Astrocyte (in vitro differentiated cells and primary cell): Measurements from ENCODE around the gene HYI. TPM values are rescaled to one million over a fixed set of nuclear protein-coding genes. Genes with fewer than 3 reads are reported as not detected.

Source experiments
- DNase-seq: peaks from one replicate; pipeline ENCODE4 v3.0.0-alpha.2; 2010; ENCODE audit warnings: low read depth
- FAIRE-seq: peaks from 2 replicates; lab custom pipeline; 2011; peaks lifted over from hg19 to GRCh38; lab: Jason Lieb, UNC
- H2AFZ ChIP-seq: 2 replicates; pipeline ENCODE4 v1.6.0; 2012; ENCODE audit warnings: low read depth, low read length, inconsistent platforms
- H3K27ac ChIP-seq: 2 replicates; pipeline ENCODE4 v1.5.1; 2011; ENCODE audit warnings: low read depth, low read length, inconsistent platforms
- H3K27me3 ChIP-seq: 2 replicates; pipeline ENCODE4 v1.6.0; 2011; ENCODE audit warnings: low read length, inconsistent platforms; ENCODE audit not compliant: insufficient read depth
- H3K36me3 ChIP-seq: 2 replicates; pipeline ENCODE4 v1.5.1; 2011; ENCODE audit warnings: low read length, inconsistent platforms; ENCODE audit not compliant: insufficient read depth
- H3K4me1 ChIP-seq: 2 replicates; pipeline ENCODE4 v1.5.1; 2011; ENCODE audit warnings: low read length, inconsistent platforms; ENCODE audit not compliant: insufficient read depth
- H3K4me2 ChIP-seq: 2 replicates; pipeline ENCODE4 v1.6.0; 2012; ENCODE audit warnings: low read length, inconsistent platforms
- H3K4me3 ChIP-seq: 2 replicates; pipeline ENCODE4 v1.5.1; 2011; ENCODE audit warnings: low read depth, mild to moderate bottlenecking, low read length, inconsistent platforms; ENCODE audit not compliant: insufficient read depth
- H3K79me2 ChIP-seq: 2 replicates; pipeline ENCODE4 v1.6.0; 2012; ENCODE audit warnings: mild to moderate bottlenecking, low read length, inconsistent platforms; ENCODE audit not compliant: insufficient read depth
- H3K9ac ChIP-seq: 2 replicates; pipeline ENCODE4 v1.6.0; 2012; ENCODE audit warnings: mild to moderate bottlenecking, low read length, inconsistent platforms
- H3K9me3 ChIP-seq: 2 replicates; pipeline ENCODE4 v1.5.1; 2012; ENCODE audit warnings: low read depth, mild to moderate bottlenecking, low read length, inconsistent platforms; ENCODE audit not compliant: insufficient read depth
- H4K20me1 ChIP-seq: 2 replicates; pipeline ENCODE4 v1.6.0; 2012; ENCODE audit warnings: low read length, inconsistent platforms; ENCODE audit not compliant: insufficient read depth
- H3K27ac Mint-ChIP-seq: one replicate; pipeline ENCODE4 v1.8.0; 2021; ENCODE audit warnings: mild to moderate bottlenecking, mixed read lengths; ENCODE audit not compliant: unreplicated experiment
- H3K27me3 Mint-ChIP-seq: one replicate; pipeline ENCODE4 v1.8.0; 2021; ENCODE audit warnings: low read depth, mixed read lengths; ENCODE audit not compliant: unreplicated experiment
- H3K36me3 Mint-ChIP-seq: one replicate; pipeline ENCODE4 v1.8.0; 2021; ENCODE audit warnings: low read depth, mixed read lengths; ENCODE audit not compliant: unreplicated experiment
- H3K4me1 Mint-ChIP-seq: one replicate; pipeline ENCODE4 v1.8.0; 2021; ENCODE audit warnings: low read depth, mixed read lengths; ENCODE audit not compliant: unreplicated experiment
- H3K4me3 Mint-ChIP-seq: one replicate; pipeline ENCODE4 v1.8.0; 2021; ENCODE audit warnings: mild to moderate bottlenecking, moderate library complexity, mixed read lengths; ENCODE audit not compliant: unreplicated experiment
- H3K9me3 Mint-ChIP-seq: one replicate; pipeline ENCODE4 v1.8.0; 2021; ENCODE audit warnings: mild to moderate bottlenecking, mixed read lengths; ENCODE audit not compliant: unreplicated experiment
- CTCF ChIP-seq: IDR thresholded peaks from 2 replicates; pipeline ENCODE4 v1.5.1; 2011; ENCODE audit warnings: low read depth, mild to moderate bottlenecking, inconsistent platforms, low read length, moderate library complexity; ENCODE audit not compliant: insufficient read depth
- EZH2 ChIP-seq: IDR thresholded peaks from 2 replicates; pipeline ENCODE4 v1.6.1; 2012; ENCODE audit warnings: mild to moderate bottlenecking, low read length, inconsistent platforms; ENCODE audit not compliant: insufficient read depth
- total RNA-seq: library from RNA; stranded (reverse); gene quantifications from 2 replicates; pipeline ENCODE4 v1.2.1, GENCODE V29; 2021

HYI gene
- total RNA-seq, 1 donor from 2014 or later = 31.0 TPM

GRCh38 chr1:43432171-43432860, 21.4 kb downstream of the HYI start:
- Histone ChIP-seq H3K27ac (no peak overlapping the region), H3K4me3 (no peak overlapping the region), H3K9me3 (no peaks in the 10 kb centered on the region), H3K27me3 (no peaks in the 10 kb centered on the region), H3K36me3 (peaks cover 53% of the 10 kb centered on the region), H3K9ac (no peak overlapping the region), H3K4me1 (no peaks in the 10 kb centered on the region), H3K4me2 (no peak overlapping the region), H4K20me1 (no peaks in the 10 kb centered on the region), H3K79me2 (no peaks in the 10 kb centered on the region), H2AFZ (no peak overlapping the region)
- Mint-ChIP-seq H3K4me1 (peaks cover 19% of the 10 kb centered on the region), H3K9me3 (no peaks in the 10 kb centered on the region), H3K27me3 (no peaks in the 10 kb centered on the region), H3K4me3 (no peak overlapping the region), H3K36me3 (peaks cover 61% of the 10 kb centered on the region), H3K27ac (no peak overlapping the region)
- TF ChIP-seq CTCF (no peak), EZH2 (no peak)
- DNase-seq = no peak
- FAIRE-seq = no peak

- Mint-ChIP-seq H3K27ac (no peak overlapping the region), H3K4me3 (no peak overlapping the region), H3K4me1 (peaks cover 17% of the 10 kb centered on the region), H3K27me3 (no peaks in the 10 kb centered on the region), H3K36me3 (peaks cover 62% of the 10 kb centered on the region), H3K9me3 (no peaks in the 10 kb centered on the region)
- H3K9ac ChIP-seq = no peak overlapping the region
- H3K27me3 ChIP-seq = no peaks in the 10 kb centered on the region
- no peak overlapping the region for H3K4me3 ChIP-seq
- no peak for TF ChIP-seq EZH2
- no peak for TF ChIP-seq CTCF
- H2AFZ ChIP-seq = no peak overlapping the region
- FAIRE-seq = no peak
- no peak overlapping the region for H3K4me2 ChIP-seq
- no peaks in the 10 kb centered on the region for H3K4me1 ChIP-seq
- H3K36me3 ChIP-seq = peaks cover 60% of the 10 kb centered on the region
- H3K9me3 ChIP-seq = no peaks in the 10 kb centered on the region
- H4K20me1 ChIP-seq = no peaks in the 10 kb centered on the region
- H3K27ac ChIP-seq = no peak overlapping the region
- DNase-seq = no peak
- H3K79me2 ChIP-seq = no peaks in the 10 kb centered on the region
Measured at GRCh38 chr1:43431676-43432075, 22.1 kb downstream of the HYI start.

GRCh38 chr1:43430831-43431230, 22.9 kb downstream of the HYI start:
- H3K27ac ChIP-seq = no peak overlapping the region
- FAIRE-seq = no peak
- H4K20me1 ChIP-seq = no peaks in the 10 kb centered on the region

More at GRCh38 chr1:43430831-43431230, 22.9 kb downstream of the HYI start:
- no peak for DNase-seq
- no peaks in the 10 kb centered on the region for H3K4me1 ChIP-seq
- no peaks in the 10 kb centered on the region for H3K79me2 ChIP-seq
- no peaks in the 10 kb centered on the region for H3K27me3 Mint-ChIP-seq
- H3K27ac Mint-ChIP-seq = no peak overlapping the region
- no peak overlapping the region for H3K4me3 ChIP-seq
- no peaks in the 10 kb centered on the region for H3K9me3 Mint-ChIP-seq
- no peak overlapping the region for H2AFZ ChIP-seq
- H3K4me2 ChIP-seq = no peak overlapping the region
- TF ChIP-seq EZH2 (no peak), CTCF (no peak)
- H3K36me3 Mint-ChIP-seq = peaks cover 66% of the 10 kb centered on the region
- no peak overlapping the region for H3K9ac ChIP-seq
- no peaks in the 10 kb centered on the region for H3K9me3 ChIP-seq
- H3K4me3 Mint-ChIP-seq = no peak overlapping the region
- no peaks in the 10 kb centered on the region for H3K27me3 ChIP-seq
- peaks cover 63% of the 10 kb centered on the region for H3K36me3 ChIP-seq
- H3K4me1 Mint-ChIP-seq = peaks cover 9% of the 10 kb centered on the region
